H9 (cell line): ENCODE measurements around the gene ITPR3. TPM values are rescaled to one million over a fixed set of nuclear protein-coding genes. Genes with fewer than 3 reads are reported as not detected.
A peak's percentile ranks its signal among the peaks of the same experiment; 100 is the strongest.

Experiments used
- DNase-seq: peaks from one replicate; pipeline ENCODE4 v3.0.0-alpha.2; 2017
- H2AFZ ChIP-seq: one replicate; pipeline ENCODE4 v1.6.1; 2013; ENCODE audit warnings: mild to moderate bottlenecking, low read length, control low read depth, moderate library complexity
- H2AK5ac ChIP-seq: 2 replicates; pipeline ENCODE4 v1.6.1; 2013; ENCODE audit warnings: low read length, control low read depth, mixed read lengths; ENCODE audit not compliant: insufficient read length
- H2BK120ac ChIP-seq: one replicate; pipeline ENCODE4 v1.6.1; 2013; ENCODE audit warnings: low read depth, mild to moderate bottlenecking, low read length, control low read depth, inconsistent platforms; ENCODE audit not compliant: poor library complexity, severe bottlenecking
- H2BK12ac ChIP-seq: 2 replicates; pipeline ENCODE4 v1.6.1; 2013; ENCODE audit warnings: low read length, control low read depth, mixed read lengths, low read depth; ENCODE audit not compliant: insufficient read length
- H2BK15ac ChIP-seq: 2 replicates; pipeline ENCODE4 v1.6.1; 2013; ENCODE audit warnings: low read depth, low read length, control low read depth
- H2BK20ac ChIP-seq: one replicate; pipeline ENCODE4 v1.6.1; 2013; ENCODE audit warnings: low read depth, mild to moderate bottlenecking, low read length, control low read depth, inconsistent platforms; ENCODE audit not compliant: poor library complexity, severe bottlenecking
- H2BK5ac ChIP-seq: 2 replicates; pipeline ENCODE4 v1.6.1; 2013; ENCODE audit warnings: low read length, control low read depth, mixed read lengths; ENCODE audit not compliant: insufficient read length
- H3K14ac ChIP-seq: 2 replicates; pipeline ENCODE4 v1.6.1; 2013; ENCODE audit warnings: low read length, control low read depth; ENCODE audit not compliant: insufficient read depth
- H3K18ac ChIP-seq: 2 replicates; pipeline ENCODE4 v1.6.1; 2013; ENCODE audit warnings: low read depth, mild to moderate bottlenecking, mixed read lengths, low read length, control low read depth; ENCODE audit not compliant: insufficient read length
- H3K23ac ChIP-seq: 2 replicates; pipeline ENCODE4 v1.6.1; 2013; ENCODE audit warnings: low read length, control low read depth, mixed read lengths, low read depth; ENCODE audit not compliant: insufficient read length
- H3K23me2 ChIP-seq: 2 replicates; pipeline ENCODE4 v1.6.1; 2013; ENCODE audit warnings: low read depth, mild to moderate bottlenecking, mixed read lengths, low read length, control low read depth; ENCODE audit not compliant: insufficient read length, poor library complexity, severe bottlenecking
- H3K27ac ChIP-seq: 2 replicates; pipeline ENCODE4 v1.5.1; 2013; ENCODE audit warnings: low read length, control low read depth, mixed read lengths, low read depth; ENCODE audit not compliant: insufficient read length
- H3K27me3 ChIP-seq: 2 replicates; pipeline ENCODE4 v1.6.1; 2013; ENCODE audit warnings: low read length, control low read depth, inconsistent platforms; ENCODE audit not compliant: insufficient read depth
- H3K4ac ChIP-seq: 2 replicates; pipeline ENCODE4 v1.6.1; 2013; ENCODE audit warnings: low read depth, mild to moderate bottlenecking, control low read depth, inconsistent platforms, low read length, moderate library complexity
- H3K4me1 ChIP-seq: 2 replicates; pipeline ENCODE4 v1.6.1; 2013; ENCODE audit warnings: low read length, control low read depth, inconsistent platforms; ENCODE audit not compliant: insufficient read depth
- H3K4me2 ChIP-seq: 2 replicates; pipeline ENCODE4 v1.6.1; 2013; ENCODE audit warnings: low read length, control low read depth, mixed read lengths; ENCODE audit not compliant: insufficient read length, insufficient read depth
- H3K56ac ChIP-seq: 2 replicates; pipeline ENCODE4 v1.6.1; 2013; ENCODE audit warnings: low read depth, mild to moderate bottlenecking, mixed read lengths, low read length, control low read depth; ENCODE audit not compliant: insufficient read length
- H3K79me1 ChIP-seq: 2 replicates; pipeline ENCODE4 v1.6.1; 2013; ENCODE audit warnings: low read depth, mild to moderate bottlenecking, moderate library complexity, low read length, control low read depth, inconsistent platforms; ENCODE audit not compliant: insufficient read depth, poor library complexity, severe bottlenecking
- H3K79me2 ChIP-seq: 2 replicates; pipeline ENCODE4 v1.6.1; 2013; ENCODE audit warnings: low read length, control low read depth, inconsistent platforms; ENCODE audit not compliant: insufficient read depth
- H3K9ac ChIP-seq: 2 replicates; pipeline ENCODE4 v1.6.1; 2013; ENCODE audit warnings: low read length, control low read depth, mixed read lengths; ENCODE audit not compliant: insufficient read length; ENCODE audit errors: extremely low read depth
- H3K9me3 ChIP-seq: one replicate; pipeline ENCODE4 v1.6.1; 2013; ENCODE audit warnings: low read depth, low read length, inconsistent platforms; ENCODE audit not compliant: control insufficient read depth
- H3T11ph ChIP-seq: one replicate; pipeline ENCODE4 v1.6.1; 2013; ENCODE audit warnings: mild to moderate bottlenecking, low read length, control low read depth, inconsistent platforms
- H4K20me1 ChIP-seq: one replicate; pipeline ENCODE4 v1.6.1; 2013; ENCODE audit not compliant: control insufficient read depth, insufficient read length, insufficient read depth
- H4K5ac ChIP-seq: 2 replicates; pipeline ENCODE4 v1.6.1; 2013; ENCODE audit warnings: low read depth, mild to moderate bottlenecking, mixed read lengths, low read length, control low read depth; ENCODE audit not compliant: insufficient read length
- H4K8ac ChIP-seq: replicated peaks from 2 replicates; pipeline ENCODE4 v1.6.1; 2013; ENCODE audit warnings: low read length, control low read depth, mixed read lengths, low read depth; ENCODE audit not compliant: insufficient read length
- H4K91ac ChIP-seq: 2 replicates; pipeline ENCODE4 v1.6.1; 2013; ENCODE audit warnings: low read depth, mild to moderate bottlenecking, moderate library complexity, mixed read lengths, low read length, control low read depth; ENCODE audit not compliant: insufficient read length
- H3K27ac Mint-ChIP-seq, 3 experiments: 2 replicates in 2 of 3; 3 replicates in 1 of 3; pipeline ENCODE4 v1.8.0; 2020 to 2021; ENCODE audit warnings: mixed read lengths in 3 of 3, mild to moderate bottlenecking in 1 of 3, moderate library complexity in 1 of 3
- H3K27me3 Mint-ChIP-seq: 2 replicates; pipeline ENCODE4 v1.8.0; 2021; ENCODE audit warnings: low read depth, mild to moderate bottlenecking, moderate library complexity, mixed read lengths
- H3K36me3 Mint-ChIP-seq, 3 experiments: 2 replicates in 2 of 3; 3 replicates in 1 of 3; pipeline ENCODE4 v1.8.0; 2020 to 2021; ENCODE audit warnings: low read depth in 3 of 3, mixed read lengths in 3 of 3; ENCODE audit not compliant: insufficient read depth in 1 of 3
- H3K4me1 Mint-ChIP-seq, 2 experiments: 2 replicates each; pipeline ENCODE4 v1.8.0; 2020; ENCODE audit warnings: mixed read lengths in 2 of 2
- H3K4me3 Mint-ChIP-seq, 2 experiments: 2 replicates in 1 of 2; 3 replicates in 1 of 2; pipeline ENCODE4 v1.8.0; 2020 to 2021; ENCODE audit warnings: mild to moderate bottlenecking in 2 of 2, mixed read lengths in 2 of 2, moderate library complexity in 1 of 2
- H3K9me3 Mint-ChIP-seq, 2 experiments: 2 replicates in 1 of 2; 3 replicates in 1 of 2; pipeline ENCODE4 v1.8.0; 2020; ENCODE audit warnings: mild to moderate bottlenecking in 2 of 2, mixed read lengths in 2 of 2, moderate library complexity in 1 of 2
- CTCF ChIP-seq: fragments of 200-600 bp; sonication (generic); conservative IDR thresholded peaks from 3 replicates; pipeline ENCODE4 v1.8.0; 2021; ENCODE audit warnings: antibody characterized with exemption, mild to moderate bottlenecking
- WGBS: extraction: QIAGEN DNeasy Blood & Tissue Kit; methylation state at CpG from one replicate; pipeline ENCODE4 v1.1.7; 2013; ENCODE audit warnings: missing lambda C conversion rate, low lambda C conversion rate, mixed read lengths; ENCODE audit not compliant: insufficient read length; ENCODE audit errors: extremely low coverage; 5-methylcytosine and 5-hydroxymethylcytosine counted together
- total RNA-seq: library from RNA; stranded (reverse); gene quantifications from 2 replicates; pipeline ENCODE4 v1.2.1, GENCODE V29; 2021

The ITPR3 gene
- total RNA-seq, 1 experiment from 2014 or later = 40.3 TPM

- no CpG with 5 or more reads among the region's 11 CpGs for WGBS
These were observed 15.5 kb downstream of the ITPR3 start for GRCh38 chr6:33636655-33637054.

More at GRCh38 chr6:33636655-33637054, 15.5 kb downstream of the ITPR3 start:
- Histone ChIP-seq H2BK5ac (no peak overlapping the region), H3K27ac (no peak overlapping the region), H3K4me2 (no peak overlapping the region), H3K79me1 (no peaks in the 10 kb centered on the region), H2BK20ac (no peak overlapping the region), H4K5ac (no peak overlapping the region), H3K27me3 (no peaks in the 10 kb centered on the region), H3T11ph (no peak overlapping the region), H4K8ac (no peak overlapping the region), H3K18ac (no peak overlapping the region), H4K20me1 (no peaks in the 10 kb centered on the region), H3K79me2 (no peaks in the 10 kb centered on the region; the same call in 1 of the 2 replicates), H2BK12ac (no peak overlapping the region), H4K91ac (no peak overlapping the region), H2AFZ (no peak overlapping the region), H2BK120ac (no peak overlapping the region), H3K4me1 (peaks cover 2% of the 10 kb centered on the region; the same call in 1 of the 2 replicates), H2BK15ac (no peak overlapping the region), H3K9me3 (no peaks in the 10 kb centered on the region), H3K56ac (no peak overlapping the region), H3K9ac (no peak overlapping the region), H3K23me2 (peaks cover 11% of the 10 kb centered on the region), H3K4ac (no peak overlapping the region), H2AK5ac (no peak overlapping the region), H3K23ac (no peak overlapping the region), H3K14ac (no peak overlapping the region; the same call in 1 of the 2 replicates)
- Mint-ChIP-seq H3K4me3 (no peak overlapping the region; a peak in 1 of 5 replicates), H3K4me1 (peaks cover 57 to 74% of the 10 kb centered on the region in 2 experiments), H3K36me3 (peaks cover 0 to 6% (median 0%) of the 10 kb centered on the region in 3 experiments; a peak in 2 of 7 replicates), H3K9me3 (peaks cover 0 to under 1% of the 10 kb centered on the region in 2 experiments; a peak in 1 of 5 replicates), H3K27me3 (peaks cover 17% of the 10 kb centered on the region), H3K27ac (peak overlapping the region in 2 of 3 experiments; percentile 31 to 75; a peak in 4 of 7 replicates)
- TF ChIP-seq CTCF = no peak
- DNase-seq = peak; percentile 18
